T-helper 2 cell treated with Interferon-gamma antibody and Interleukin-4, amounts not matched to agents 5 μg/mL and 100 μg/mL, for 36 hours (primary cell): ENCODE data around the gene CPED1.
"Not testable (repeated sequence)": the region's sequence is repeated elsewhere in the genome, so short reads cannot be mapped to it uniquely, and the experiment has no call there.

Source experiments
- DNase-seq: peaks from one replicate; pipeline ENCODE4 v3.0.0; 2021; ENCODE audit warnings: low spot score
- H3K27ac Mint-ChIP-seq: one replicate; pipeline ENCODE4 v1.8.0; 2021; ENCODE audit warnings: mild to moderate bottlenecking, mixed read lengths
- H3K27me3 Mint-ChIP-seq: one replicate; pipeline ENCODE4 v1.8.0; 2021; ENCODE audit warnings: low read depth, mixed read lengths
- H3K36me3 Mint-ChIP-seq: one replicate; pipeline ENCODE4 v1.8.0; 2021; ENCODE audit warnings: low read depth, mixed read lengths
- H3K4me1 Mint-ChIP-seq: one replicate; pipeline ENCODE4 v1.8.0; 2021; ENCODE audit warnings: low read depth, mixed read lengths
- H3K4me3 Mint-ChIP-seq: one replicate; pipeline ENCODE4 v1.8.0; 2022; ENCODE audit warnings: mild to moderate bottlenecking, moderate library complexity, mixed read lengths
- H3K9me3 Mint-ChIP-seq: one replicate; pipeline ENCODE4 v1.8.0; 2021; ENCODE audit warnings: mixed read lengths

Gene CPED1

DNA sequence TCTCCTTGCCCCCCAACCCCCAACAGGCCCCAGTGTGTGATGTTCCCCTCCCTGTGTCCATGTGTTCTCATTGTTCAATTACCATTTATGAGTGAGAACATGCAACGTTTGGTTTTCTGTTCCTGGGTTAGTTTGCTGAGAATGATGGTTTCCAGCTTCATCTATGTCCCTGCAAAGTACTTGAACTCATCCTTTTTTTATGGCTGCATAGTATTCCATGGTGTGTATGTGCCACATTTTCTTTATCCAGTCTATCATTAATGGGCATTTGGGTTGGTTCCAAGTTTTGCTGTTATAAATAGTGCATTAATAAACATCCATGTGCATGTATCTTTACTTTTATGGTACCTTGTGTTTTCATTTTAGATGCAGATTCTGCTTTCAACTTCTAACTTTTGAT lies 136.9 kb downstream of the CPED1 start:
- not testable (repeated sequence) for DNase-seq, H3K36me3 Mint-ChIP-seq, H3K27me3 Mint-ChIP-seq, H3K4me1 Mint-ChIP-seq, H3K4me3 Mint-ChIP-seq, H3K9me3 Mint-ChIP-seq, H3K27ac Mint-ChIP-seq

GRCh38 chr7:121126201-121126600 lies 137.7 kb downstream of the CPED1 start:
- no peaks in the 10 kb centered on the region for H3K9me3 Mint-ChIP-seq

GRCh38 chr7:121126801-121127534 lies 138.5 kb downstream of the CPED1 start:
- Mint-ChIP-seq H3K36me3 (no peaks in the 10 kb centered on the region), H3K4me1 (no peaks in the 10 kb centered on the region), H3K27ac (no peak overlapping the region), H3K4me3 (no peak overlapping the region), H3K27me3 (peaks cover 5% of the 10 kb centered on the region), H3K9me3 (no peaks in the 10 kb centered on the region)
- DNase-seq = no peak

More at GRCh38 chr7:121126201-121126600, 137.7 kb downstream of the CPED1 start:
- H3K4me3 Mint-ChIP-seq = no peak overlapping the region
- no peak overlapping the region for H3K27ac Mint-ChIP-seq
- peaks cover 5% of the 10 kb centered on the region for H3K27me3 Mint-ChIP-seq
- H3K4me1 Mint-ChIP-seq = no peaks in the 10 kb centered on the region
- DNase-seq = no peak
- H3K36me3 Mint-ChIP-seq = no peaks in the 10 kb centered on the region

GRCh38 chr7:121132940-121133339 lies 144.4 kb downstream of the CPED1 start:
- no peak for DNase-seq
- H3K27ac Mint-ChIP-seq = no peak overlapping the region
- H3K27me3 Mint-ChIP-seq = peaks cover 6% of the 10 kb centered on the region
- H3K36me3 Mint-ChIP-seq = no peaks in the 10 kb centered on the region
- no peaks in the 10 kb centered on the region for H3K9me3 Mint-ChIP-seq
- peaks cover 4% of the 10 kb centered on the region for H3K4me1 Mint-ChIP-seq
- no peak overlapping the region for H3K4me3 Mint-ChIP-seq

DNA sequence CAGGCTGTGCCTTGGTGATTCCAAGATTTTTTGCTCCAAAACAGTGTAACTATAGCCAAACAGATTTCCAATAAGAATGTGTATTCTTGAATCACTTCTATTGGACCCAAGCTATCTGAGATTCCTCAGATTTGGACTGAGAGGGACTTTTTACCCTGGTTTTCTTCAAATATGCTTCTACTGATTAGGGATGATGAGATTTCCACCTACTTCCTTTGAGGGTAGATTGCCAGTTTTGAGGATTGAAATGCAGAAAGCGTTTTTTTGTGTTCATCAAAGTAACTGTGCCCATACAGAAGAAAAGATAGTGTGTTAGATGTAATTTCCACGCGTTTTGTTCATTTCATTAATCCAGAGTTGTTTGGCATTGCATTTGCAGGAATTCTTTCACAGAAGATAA lies 144.9 kb downstream of the CPED1 start:
- Mint-ChIP-seq H3K9me3 (no peaks in the 10 kb centered on the region), H3K27ac (no peak overlapping the region), H3K36me3 (no peaks in the 10 kb centered on the region), H3K4me1 (peaks cover 9% of the 10 kb centered on the region), H3K27me3 (peaks cover 6% of the 10 kb centered on the region), H3K4me3 (no peak overlapping the region)
- no peak for DNase-seq

- peak overlapping the region; percentile 77 for H3K4me3 Mint-ChIP-seq
- H3K27ac Mint-ChIP-seq = no peak overlapping the region
- no peak for DNase-seq
- H3K9me3 Mint-ChIP-seq = no peaks in the 10 kb centered on the region
- H3K36me3 Mint-ChIP-seq = no peaks in the 10 kb centered on the region
- H3K4me1 Mint-ChIP-seq = peaks cover 17% of the 10 kb centered on the region
- peaks cover 8% of the 10 kb centered on the region for H3K27me3 Mint-ChIP-seq
Observed at GRCh38 chr7:121137580-121137979, 149.1 kb downstream of the CPED1 start.

DNA sequence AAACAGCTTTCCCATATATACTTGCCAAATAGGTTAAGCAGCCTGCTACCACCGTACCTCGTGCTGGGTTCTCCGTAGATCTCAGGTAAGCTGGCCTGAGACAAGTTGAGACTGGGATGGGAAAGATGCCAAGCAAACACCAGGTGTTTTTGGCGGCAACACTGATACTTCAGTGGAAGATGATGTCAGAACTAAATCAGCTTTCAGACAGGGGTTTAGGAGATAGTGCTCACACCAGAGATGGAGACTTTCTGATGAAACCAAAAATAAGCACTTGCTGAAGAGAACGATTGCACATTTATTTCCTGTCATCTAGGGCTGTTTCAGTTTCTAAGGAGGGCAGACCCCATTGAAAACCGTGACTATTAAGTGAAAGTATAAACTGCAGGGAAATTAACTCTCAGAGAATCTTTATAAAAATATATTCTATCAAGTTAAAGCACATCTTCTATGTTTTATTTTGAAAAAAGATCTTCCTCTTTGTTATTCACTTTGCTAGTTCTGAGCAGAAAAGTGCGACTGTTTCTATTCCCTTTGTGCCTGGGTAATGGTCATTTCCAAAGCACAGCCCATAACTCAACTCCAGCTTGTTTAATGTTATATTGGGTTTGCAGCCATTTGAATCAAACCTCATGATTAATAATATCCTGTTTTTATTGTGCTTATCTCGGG lies 149.9 kb downstream of the CPED1 start:
- Mint-ChIP-seq H3K9me3 (no peaks in the 10 kb centered on the region), H3K27ac (peak overlapping the region; percentile 63), H3K4me3 (peak overlapping the region; percentile 77), H3K27me3 (peaks cover 10% of the 10 kb centered on the region), H3K4me1 (peaks cover 17% of the 10 kb centered on the region), H3K36me3 (no peaks in the 10 kb centered on the region)
- peak; percentile 8 for DNase-seq

- H3K36me3 Mint-ChIP-seq = no peaks in the 10 kb centered on the region
- H3K27ac Mint-ChIP-seq = no peak overlapping the region
- peaks cover 11% of the 10 kb centered on the region for H3K27me3 Mint-ChIP-seq
- peaks cover 17% of the 10 kb centered on the region for H3K4me1 Mint-ChIP-seq
- H3K9me3 Mint-ChIP-seq = no peaks in the 10 kb centered on the region
- H3K4me3 Mint-ChIP-seq = no peak overlapping the region
- DNase-seq = no peak
Observed at GRCh38 chr7:121139427-121139826, 150.9 kb downstream of the CPED1 start.

- Mint-ChIP-seq H3K27ac (no peak overlapping the region), H3K36me3 (no peaks in the 10 kb centered on the region), H3K27me3 (peaks cover 10% of the 10 kb centered on the region), H3K4me3 (no peak overlapping the region), H3K9me3 (no peaks in the 10 kb centered on the region), H3K4me1 (peaks cover 17% of the 10 kb centered on the region)
- DNase-seq = no peak
Observed at GRCh38 chr7:121140790-121141189, 152.3 kb downstream of the CPED1 start.

GRCh38 chr7:121151774-121152221 lies 163.3 kb downstream of the CPED1 start:
- no peak for DNase-seq
- Mint-ChIP-seq H3K27ac (no peak overlapping the region), H3K27me3 (peaks cover 3% of the 10 kb centered on the region), H3K36me3 (no peaks in the 10 kb centered on the region), H3K9me3 (no peaks in the 10 kb centered on the region), H3K4me1 (no peaks in the 10 kb centered on the region), H3K4me3 (no peak overlapping the region)

DNA sequence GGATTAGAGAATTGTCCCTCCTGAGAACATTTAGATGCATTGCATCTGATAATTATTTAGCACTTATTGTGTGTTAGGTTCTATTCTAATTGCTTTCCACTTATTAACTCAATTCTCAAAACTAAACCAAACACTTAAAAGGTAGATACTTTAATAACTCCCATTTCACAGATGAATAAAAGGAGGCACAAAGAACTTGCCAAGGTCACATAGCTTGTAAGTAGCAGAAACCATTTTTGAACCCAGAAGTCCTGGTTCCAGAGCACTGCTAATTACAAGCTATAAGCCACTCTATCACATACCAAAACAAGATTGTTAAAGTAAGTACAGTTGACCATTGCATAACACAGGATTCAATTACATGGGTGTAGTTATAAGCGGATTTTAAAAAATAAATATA lies 164.9 kb downstream of the CPED1 start:
- H3K4me3 Mint-ChIP-seq = no peak overlapping the region

DNA sequence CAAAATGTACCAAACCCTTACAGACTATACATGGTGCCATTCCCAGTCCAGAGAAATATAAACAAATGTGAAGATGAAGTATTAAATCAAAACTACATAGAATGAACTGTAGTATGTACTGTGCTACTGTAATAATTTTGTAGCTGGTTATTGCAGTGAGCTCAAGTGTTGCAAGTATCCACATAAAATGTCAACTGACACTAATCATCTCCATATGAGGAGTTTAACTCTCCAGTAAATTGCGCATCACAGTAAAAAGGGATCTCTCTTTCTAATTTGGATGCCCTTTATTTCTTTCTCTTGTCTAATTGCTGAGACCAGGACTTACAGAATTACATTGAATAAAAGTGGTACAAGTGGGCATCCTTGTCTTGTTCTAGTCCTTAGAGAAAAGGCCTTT lies 165.5 kb downstream of the CPED1 start:
- Mint-ChIP-seq H3K4me3 (no peak overlapping the region), H3K4me1 (no peaks in the 10 kb centered on the region), H3K27ac (no peak overlapping the region), H3K27me3 (peaks cover 3% of the 10 kb centered on the region), H3K9me3 (no peaks in the 10 kb centered on the region), H3K36me3 (no peaks in the 10 kb centered on the region)
- DNase-seq = no peak

More for the DNA sequence above, 164.9 kb downstream of the CPED1 start:
- Mint-ChIP-seq H3K27ac (no peak overlapping the region), H3K36me3 (no peaks in the 10 kb centered on the region), H3K4me1 (no peaks in the 10 kb centered on the region), H3K27me3 (peaks cover 3% of the 10 kb centered on the region), H3K9me3 (no peaks in the 10 kb centered on the region)
- DNase-seq = no peak

- H3K9me3 Mint-ChIP-seq = no peaks in the 10 kb centered on the region
- no peak overlapping the region for H3K27ac Mint-ChIP-seq
- no peaks in the 10 kb centered on the region for H3K4me1 Mint-ChIP-seq
- H3K27me3 Mint-ChIP-seq = no peaks in the 10 kb centered on the region
- H3K4me3 Mint-ChIP-seq = no peak overlapping the region
- no peak for DNase-seq
- H3K36me3 Mint-ChIP-seq = no peaks in the 10 kb centered on the region
Observed at GRCh38 chr7:121156825-121157224, 168.3 kb downstream of the CPED1 start.

DNA sequence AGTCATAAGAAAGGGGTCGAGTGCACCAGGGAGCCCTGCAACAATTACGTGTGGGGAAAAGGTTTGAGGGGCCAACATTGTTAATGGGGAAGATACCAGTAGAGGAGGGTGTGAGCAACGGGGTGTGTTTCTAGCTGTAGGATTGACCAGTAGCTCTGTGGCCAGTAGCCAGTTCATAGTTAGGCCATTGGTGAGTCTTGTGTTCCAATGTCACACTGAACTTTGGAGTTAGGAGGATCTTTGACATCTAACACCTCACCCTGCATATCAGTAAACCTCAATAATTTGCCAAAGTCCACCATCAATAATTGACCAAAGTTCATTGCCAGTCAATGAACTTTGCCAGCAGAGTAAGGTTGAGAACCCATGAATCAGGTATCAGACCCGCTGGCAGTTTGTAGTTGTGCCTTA lies 168.8 kb downstream of the CPED1 start:
- H3K36me3 Mint-ChIP-seq = no peaks in the 10 kb centered on the region
- no peaks in the 10 kb centered on the region for H3K4me1 Mint-ChIP-seq
- no peak for DNase-seq
- no peak overlapping the region for H3K4me3 Mint-ChIP-seq
- no peaks in the 10 kb centered on the region for H3K9me3 Mint-ChIP-seq
- H3K27me3 Mint-ChIP-seq = no peaks in the 10 kb centered on the region
- H3K27ac Mint-ChIP-seq = no peak overlapping the region
